Activated gamma-delta T cell treated with Interleukin-2 at 50 U/mL for 16 hours (primary cell): ENCODE measurements around the gene PLBD2.

Source experiments
- DNase-seq: peaks from one replicate; pipeline ENCODE4 v3.0.0-alpha.2; 2020

The PLBD2 gene

DNA sequence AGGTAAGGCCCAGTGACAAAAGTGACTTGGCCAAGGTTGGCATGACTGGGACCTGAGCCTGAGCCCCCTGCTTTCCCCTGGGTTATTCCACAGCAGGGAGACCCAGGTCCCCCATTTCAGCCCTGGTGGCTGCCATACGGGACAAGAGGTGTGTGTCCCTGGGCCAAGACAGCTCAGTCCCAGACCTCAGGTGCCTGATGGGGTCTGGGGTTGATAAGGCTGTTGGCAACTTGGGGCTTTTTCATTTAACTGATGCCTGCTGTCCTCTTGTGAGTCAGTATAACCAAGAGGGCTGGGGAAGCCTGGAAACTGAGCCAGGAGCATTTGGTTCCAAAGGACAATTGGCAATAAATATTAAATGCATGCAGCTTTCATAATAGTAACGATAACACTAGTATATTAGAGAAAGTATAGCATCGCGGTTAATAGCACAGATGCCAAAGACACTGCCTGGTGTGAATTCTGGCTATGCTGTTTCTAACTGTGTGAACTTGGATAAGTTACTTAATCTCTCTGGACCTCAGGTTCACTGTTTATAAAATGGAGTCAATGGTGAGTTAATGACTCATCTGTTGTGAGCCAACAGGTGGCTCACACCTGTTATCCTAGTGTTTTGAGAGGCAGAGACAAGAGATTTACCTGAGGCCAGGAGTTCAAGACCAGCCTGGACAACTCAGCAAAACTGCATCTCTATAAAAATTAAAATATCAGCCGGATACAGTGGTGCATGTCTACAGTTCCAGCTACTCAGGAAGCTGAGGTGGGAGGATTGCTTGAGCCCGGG is 64.7 kb downstream of the PLBD2 start:
- DNase-seq = no peak

DNA sequence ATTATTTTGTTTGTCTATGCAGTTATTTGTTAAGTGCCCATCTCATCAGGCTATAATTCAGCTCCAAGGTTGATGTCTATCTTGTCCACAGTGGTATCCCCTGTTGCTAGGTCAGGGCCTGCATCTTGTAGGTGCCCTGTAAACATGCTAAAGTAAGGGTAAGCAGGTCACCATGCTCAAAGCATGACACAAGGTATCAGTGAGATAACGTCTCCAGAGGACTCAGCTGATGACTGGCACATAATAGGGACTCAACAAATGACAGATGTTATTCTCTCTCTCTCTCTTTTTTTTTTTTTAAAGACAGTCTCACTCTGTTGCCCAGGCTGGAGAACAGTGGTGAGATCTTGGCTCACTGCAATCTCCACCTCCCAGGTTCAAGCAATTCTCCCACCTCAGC is 66.1 kb downstream of the PLBD2 start:
- no peak for DNase-seq

DNA sequence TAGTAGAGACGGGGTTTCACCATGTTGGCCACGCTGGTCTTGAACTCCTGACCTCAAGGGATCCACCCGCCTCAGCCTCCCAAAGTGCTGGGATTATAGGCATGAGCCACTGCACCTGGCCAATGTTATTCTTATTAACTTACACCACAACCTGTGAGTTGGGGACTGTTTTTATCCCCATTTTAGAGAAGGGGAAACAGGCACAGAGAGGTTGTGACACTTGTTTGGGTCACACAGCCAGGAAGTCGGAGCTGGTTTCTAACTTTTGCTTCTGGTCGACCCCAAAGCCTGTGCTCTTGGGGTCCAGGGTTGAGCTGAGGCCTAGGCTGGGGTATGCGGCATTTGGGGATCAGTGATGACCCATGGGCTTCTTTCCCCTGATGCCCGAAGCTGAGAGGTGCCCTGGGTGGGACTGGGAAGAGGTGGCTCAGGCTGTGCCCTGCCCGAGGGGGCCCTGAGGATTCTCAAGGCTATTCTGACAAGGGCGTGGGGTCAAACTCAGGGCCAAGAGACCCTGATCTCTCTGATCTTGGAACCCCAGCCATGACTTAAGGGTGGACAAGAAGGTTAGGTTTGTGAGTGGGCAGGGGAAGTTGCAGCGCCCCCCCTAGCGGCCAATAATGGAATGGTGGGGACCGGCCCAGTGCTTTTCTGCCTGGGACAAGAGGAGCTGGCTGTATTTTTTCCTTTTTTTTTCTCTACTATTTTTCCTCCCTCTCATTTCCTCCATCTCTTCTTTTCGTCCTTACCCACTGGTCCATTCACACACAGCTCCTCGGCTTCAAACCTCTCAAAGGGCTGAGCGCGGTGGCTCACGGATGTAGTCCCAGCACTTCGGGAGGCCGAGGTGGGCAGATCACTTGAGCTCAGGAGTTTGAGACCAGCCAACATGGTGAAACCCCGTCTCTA is 66.8 kb downstream of the PLBD2 start:
- peak; percentile 36 for DNase-seq

DNA sequence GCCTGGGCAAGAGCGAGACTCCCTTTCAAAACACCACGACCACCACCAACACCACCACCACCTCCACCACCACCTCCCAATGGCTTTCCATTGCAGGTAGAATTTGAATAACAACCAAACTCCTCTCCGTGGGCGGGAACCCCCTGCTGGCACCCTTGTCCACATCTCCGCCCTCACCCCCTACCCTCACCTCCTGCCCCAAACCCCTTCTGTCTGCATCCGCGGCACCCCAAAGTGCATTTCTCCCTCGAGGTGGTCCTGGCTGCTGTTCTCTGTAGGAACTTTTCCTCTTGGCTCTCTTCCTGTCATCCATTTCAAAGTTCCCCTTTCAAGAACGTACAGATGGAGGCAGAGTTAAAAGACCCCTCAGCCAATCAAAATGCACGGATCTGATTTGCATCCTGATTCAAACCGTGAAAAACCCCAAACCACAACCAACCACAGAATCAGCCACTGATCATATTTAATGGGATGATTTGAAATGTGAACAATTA is 67.6 kb downstream of the PLBD2 start:
- no peak for DNase-seq

DNA sequence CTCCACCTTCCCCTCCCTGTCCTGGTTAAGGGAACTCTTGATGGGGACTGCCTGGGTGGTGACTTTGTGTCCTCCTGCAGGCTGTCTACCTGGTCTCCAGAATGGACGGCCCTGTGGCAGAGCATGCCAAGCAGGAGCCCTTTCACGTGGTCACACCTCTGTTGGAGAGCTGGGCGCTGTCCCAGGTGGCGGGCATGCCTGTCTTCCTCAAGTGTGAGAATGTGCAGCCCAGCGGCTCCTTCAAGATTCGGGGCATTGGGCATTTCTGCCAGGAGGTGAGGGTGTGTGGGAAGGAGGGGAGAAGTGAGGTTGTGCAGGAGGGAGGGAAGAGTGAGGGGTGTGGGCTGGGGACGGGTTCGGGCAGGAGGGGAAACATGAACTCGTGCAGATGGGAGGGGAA is 69.5 kb downstream of the PLBD2 start:
- no peak for DNase-seq

DNA sequence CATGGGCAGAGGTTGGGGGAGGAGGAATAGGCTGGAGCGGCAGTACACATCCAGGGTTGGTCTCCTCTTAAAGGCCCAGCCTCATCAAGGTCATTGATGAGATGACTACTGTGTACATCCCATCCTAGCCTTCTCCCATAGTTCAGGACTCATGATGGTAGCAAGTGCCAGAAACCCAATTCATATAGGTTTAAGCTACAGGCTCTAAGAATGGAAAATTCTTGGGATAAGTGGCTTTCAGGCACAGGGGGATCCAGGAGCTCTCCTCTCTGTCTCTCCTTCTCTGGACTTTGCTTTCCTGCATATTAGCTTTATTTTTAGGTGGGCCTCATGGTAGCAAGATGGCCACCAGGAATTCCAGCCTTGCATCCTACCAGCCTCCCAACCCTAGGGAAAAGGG is 70.1 kb downstream of the PLBD2 start:
- no peak for DNase-seq

DNA sequence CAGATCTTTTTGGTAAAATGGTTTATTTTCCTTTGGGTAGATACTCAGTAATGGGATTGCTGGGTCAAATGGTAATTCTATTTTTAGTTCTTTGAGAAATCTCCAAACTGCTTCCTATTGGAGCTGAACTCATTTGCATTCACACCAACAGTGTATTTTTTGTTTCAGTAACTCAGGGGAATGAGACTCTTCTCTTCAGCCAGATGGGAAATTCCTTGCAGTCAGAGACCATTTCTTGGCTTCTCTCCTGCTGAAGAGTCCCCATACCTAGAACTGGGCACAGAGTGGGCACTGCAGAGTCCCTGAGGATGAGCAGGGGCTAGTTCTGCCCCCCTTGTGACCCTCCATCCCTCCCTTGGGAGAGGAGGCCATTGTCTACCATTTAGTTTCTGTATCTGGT is 74.6 kb downstream of the PLBD2 start:
- DNase-seq = no peak

DNA sequence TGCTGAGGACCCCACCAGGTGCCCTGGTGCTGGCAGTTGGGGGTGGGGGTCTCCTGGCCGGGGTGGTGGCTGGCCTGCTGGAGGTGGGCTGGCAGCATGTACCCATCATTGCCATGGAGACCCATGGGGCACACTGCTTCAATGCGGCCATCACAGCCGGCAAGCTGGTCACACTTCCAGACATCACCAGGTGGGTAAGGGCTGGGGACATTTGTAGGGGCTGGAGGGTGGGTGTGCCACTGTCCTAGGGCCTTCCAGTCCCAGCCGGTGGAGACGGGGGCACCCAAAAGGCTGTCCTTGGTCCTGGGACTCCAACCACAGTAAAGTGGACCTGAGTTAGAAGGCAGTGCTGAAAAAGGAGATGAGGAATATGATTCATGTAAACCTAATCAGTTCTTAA is 77.0 kb downstream of the PLBD2 start:
- no peak for DNase-seq

DNA sequence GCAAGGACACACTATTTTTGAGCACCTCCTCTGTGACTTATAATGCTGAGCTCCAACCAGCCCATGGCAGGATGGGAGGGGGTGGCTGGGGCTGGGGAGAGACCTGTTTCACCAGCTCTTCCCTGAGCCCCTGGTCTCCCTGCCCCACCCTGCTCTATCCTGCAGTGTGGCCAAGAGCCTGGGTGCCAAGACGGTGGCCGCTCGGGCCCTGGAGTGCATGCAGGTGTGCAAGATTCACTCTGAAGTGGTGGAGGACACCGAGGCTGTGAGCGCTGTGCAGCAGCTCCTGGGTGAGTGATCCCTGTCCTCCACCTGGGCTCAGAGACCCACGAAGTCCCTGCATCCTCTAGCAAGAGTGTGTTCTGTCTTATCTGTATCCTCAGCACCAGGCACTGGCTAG is 78.2 kb downstream of the PLBD2 start:
- DNase-seq = no peak

DNA sequence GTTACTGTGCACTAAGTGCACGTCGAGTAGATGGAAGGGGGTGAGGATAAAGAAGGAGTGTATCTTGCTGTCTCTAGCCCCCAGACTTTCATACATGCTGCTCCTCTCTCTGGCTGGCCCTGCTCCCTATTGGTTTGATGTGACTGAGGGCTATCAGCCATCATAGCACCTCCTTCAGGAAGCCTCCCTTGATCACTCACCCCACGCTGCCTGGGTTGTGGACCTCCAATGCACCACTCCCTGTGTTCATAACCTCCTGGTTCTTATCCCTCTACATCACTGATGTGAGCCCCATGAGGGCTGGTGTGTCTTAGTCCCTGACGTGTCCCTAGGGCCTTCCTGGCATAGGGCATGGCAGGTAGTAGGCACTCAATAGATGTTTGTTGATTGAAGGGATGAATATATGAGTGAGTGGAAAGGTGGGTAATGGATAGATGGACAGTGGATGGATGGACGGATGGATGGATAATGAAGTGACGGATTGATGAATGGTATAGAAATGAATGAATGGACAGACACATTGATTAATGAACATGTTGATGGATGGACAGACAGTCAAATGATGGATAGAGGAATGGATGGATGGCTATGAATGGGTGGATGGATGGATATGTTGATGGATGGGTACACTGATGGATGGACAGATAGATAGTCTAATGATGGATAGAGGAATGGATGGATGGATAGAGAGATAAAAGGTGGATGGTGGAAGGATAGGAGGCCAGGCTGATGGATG is 78.8 kb downstream of the PLBD2 start:
- DNase-seq = no peak

DNA sequence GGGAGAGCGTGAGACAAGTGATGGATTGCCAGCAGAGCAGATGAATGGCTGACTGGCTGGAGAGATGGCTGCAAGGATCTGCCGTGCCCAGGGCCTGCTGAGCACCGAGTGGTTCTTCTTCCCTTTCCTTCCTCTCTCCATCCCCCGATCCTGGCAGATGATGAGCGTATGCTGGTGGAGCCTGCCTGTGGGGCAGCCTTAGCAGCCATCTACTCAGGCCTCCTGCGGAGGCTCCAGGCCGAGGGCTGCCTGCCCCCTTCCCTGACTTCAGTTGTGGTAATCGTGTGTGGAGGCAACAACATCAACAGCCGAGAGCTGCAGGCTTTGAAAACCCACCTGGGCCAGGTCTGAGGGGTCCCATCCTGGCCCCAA is 79.3 kb downstream of the PLBD2 start:
- no peak for DNase-seq

DNA sequence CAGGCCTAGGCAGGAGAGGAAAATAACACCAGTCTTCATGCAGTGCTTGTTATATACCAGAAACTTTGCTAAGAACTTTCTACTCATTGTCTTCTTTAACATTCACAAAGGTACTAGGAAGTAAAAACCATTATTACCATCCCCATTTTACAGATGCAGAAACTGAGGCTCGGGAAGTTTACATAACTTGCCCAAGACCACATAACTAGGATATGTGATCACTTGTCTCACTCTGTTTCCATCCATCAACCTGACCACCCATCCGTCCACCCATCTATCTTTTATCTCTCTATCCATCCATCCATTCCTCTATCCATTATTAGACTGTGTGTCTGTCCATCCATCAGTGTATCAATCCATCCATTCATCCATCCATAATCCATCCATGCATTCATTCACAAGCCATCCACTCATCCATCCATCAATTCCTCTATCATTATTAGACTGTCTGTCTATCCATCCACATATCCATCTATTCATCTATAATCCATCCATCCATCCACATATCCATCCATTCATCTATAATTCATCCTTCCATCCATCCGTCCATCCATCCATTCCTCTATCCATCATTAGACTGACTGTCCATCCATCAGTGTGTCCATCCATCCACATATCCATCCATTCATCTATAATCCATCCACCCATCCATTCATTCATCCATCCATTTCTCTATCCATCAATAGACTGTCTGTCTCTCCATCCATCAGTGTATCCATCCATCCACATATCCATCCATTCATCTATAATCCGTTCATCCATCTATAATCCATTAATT is 80.3 kb downstream of the PLBD2 start:
- no peak for DNase-seq

DNA sequence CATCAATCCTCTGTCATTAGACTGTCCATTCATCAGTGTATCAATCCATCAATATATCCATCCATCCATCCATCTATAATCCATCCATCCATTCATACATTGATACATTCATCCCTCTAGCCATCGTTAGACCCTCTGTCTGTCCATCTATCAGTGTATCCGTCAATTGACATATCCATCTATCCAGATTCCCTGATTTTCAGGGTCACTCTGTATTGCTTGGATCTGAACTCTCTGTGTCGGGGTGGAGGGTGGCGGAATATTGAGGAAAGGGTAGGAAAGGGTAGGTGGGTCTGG is 80.9 kb downstream of the PLBD2 start:
- DNase-seq = no peak

DNA sequence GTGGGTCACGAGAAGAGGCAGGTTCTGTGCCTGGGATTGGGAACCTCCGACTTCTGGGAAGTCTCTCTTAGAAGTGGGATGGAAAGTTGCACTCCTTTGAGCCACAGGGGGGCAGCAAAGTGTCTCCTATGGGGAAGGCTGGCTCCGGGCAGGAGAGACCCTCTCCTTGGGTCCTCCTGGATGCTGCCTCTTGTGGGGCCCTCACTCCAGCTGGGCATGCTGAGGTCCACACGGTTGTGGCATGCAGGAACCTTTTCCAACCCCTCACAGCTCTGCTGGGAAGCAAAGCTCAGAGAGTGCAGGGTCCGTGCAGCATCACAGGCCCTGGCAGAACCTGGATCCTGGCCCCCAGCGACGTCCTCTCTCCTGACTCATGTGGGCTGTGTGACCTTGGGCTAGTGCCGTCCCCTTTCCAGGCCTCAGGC is 81.2 kb downstream of the PLBD2 start:
- DNase-seq = no peak

DNA sequence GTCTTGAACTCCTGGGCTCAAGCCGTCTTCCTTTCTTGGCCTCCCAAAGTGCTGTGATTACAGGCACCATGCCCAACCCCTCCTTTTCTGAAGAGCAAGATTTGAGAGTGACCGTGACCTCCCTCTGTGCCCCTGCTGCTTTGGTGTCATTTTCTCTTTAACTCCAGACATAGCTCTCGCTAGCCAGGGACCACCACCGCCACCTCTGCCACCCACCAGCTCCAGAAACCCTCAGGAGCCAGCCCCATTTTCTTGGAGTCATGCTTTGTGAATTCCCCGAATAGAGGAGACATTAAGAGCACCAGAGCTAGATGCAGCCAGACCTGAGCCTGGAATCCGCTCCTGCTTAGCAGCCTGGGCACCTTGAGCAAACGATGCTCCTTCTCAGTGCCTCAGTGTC is 81.9 kb downstream of the PLBD2 start:
- DNase-seq = no peak
